ENCODE results near the gene PKD2L2.
"Not testable (repeated sequence)": the region's sequence is repeated elsewhere in the genome, so short reads cannot be mapped to it uniquely, and the experiment has no call there.

PKD2L2 gene

DNA sequence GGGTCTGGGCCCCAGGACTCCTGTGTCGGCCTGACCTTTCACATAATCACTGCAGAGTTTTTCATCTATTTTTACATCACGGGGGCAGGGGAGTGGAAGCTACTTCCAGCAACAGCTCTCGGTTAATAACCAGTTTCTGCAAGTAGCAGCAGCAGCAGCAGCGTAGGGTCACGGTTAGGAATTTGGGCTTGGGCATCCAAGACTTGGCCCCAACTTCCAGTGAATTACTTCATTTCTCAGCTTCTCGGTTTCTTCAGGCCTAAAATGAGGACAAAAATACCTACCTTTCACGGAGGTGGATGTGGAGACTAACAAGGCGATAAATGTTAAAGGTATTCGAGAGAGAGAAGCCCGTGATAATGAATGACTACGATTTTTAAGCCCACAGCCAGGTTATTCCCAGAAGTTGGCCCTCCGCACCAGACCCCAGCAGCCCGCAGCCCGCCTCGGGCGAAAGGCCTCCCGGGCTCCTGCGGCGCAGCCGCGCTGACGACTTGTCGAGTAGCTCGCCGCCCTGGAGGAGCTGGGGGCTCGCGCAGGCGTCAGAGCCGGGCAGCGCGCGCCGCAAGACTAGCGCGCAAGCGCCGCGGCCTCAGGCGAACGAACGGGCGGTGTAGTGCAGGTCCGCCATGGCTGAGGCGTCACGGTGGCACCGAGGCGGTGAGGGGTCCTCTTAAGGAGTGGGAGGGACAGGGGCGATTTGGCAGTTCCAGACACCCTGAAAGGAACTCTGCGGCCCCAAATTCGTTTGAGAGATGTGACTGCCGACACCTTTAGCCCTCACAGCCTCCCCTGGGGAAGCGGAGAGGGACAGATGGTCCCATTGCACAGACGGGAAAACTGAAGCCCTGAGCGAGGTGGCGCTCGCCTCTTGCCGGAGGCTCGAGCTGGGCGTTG, at the start of gene PKD2L2:
TSS of gene PKD2L2 (plus strand) at position 595 of the 897 bp plus-strand sequence. CDS start at position 630, 35 bp downstream.
- ATAC-seq (peak; percentile 100), DNase-seq (peak; percentile 85)

- DNase-seq: no peak
- ATAC-seq: no peak
Observed at GRCh38 chr5:137842296-137842695, 47.0 kb upstream of the PKD2L2 start.

- DNase-seq (no peak), ATAC-seq (no peak)
Observed at GRCh38 chr5:137843676-137844299, 45.5 kb upstream of the PKD2L2 start.

- no peak for ATAC-seq
- DNase-seq: no peak
Observed at GRCh38 chr5:137845472-137845871, 43.8 kb upstream of the PKD2L2 start.

DNA sequence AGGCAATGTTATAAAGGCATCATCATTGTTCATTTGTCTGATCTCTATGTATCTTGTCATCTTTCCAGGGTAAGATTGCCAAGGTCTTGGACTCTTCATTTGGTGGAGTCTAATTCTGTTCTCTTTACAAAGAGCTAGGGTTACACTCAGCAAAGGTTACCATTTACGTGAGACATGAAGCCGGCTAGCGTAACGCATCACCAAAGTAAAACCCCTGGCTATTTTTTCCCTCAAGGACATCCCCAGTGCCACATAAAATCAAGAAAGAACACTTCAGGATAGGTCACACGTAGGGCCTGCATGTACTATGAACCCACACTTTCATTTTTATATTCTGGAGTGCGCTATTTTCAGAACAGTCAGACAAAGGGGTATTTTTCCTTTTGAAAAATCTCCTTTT, 41.6 kb upstream of the PKD2L2 start:
- no peak for DNase-seq
- no peak for ATAC-seq

DNA sequence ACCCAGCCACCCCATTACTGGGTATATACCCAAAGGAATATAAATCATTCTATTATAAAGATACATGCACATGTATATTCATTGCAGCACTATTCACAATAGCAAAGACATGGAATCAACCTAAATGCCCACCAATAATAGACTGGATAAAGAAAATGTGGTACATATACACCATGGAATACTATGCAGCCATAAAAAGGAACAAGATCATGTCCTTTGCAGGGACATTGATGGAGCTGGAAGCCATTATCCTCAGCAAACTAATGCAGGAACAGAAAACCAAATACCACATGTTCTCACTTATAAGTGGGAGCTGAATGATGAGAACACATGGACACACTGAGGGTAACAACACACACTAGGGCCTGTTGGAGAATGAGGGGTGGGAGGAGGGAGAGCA, 36.1 kb upstream of the PKD2L2 start:
- not testable (repeated sequence) for DNase-seq

GRCh38 chr5:137856201-137856600, 33.1 kb upstream of the PKD2L2 start:
- no peak for ATAC-seq
- DNase-seq: no peak

More for the DNA sequence above, 36.1 kb upstream of the PKD2L2 start:
- not testable (repeated sequence) for ATAC-seq

GRCh38 chr5:137856916-137857862, 32.1 kb upstream of the PKD2L2 start:
- ATAC-seq (no peak), DNase-seq (no peak)

- ATAC-seq: no peak
- no peak for DNase-seq
Observed at GRCh38 chr5:137858223-137858916, 30.9 kb upstream of the PKD2L2 start.

- no peak for ATAC-seq
- DNase-seq: no peak
Observed at GRCh38 chr5:137858954-137859353, 30.3 kb upstream of the PKD2L2 start.

GRCh38 chr5:137862251-137862650, 27.0 kb upstream of the PKD2L2 start:
- ATAC-seq (no peak), DNase-seq (no peak)

- not testable (repeated sequence) for DNase-seq, ATAC-seq
Observed at GRCh38 chr5:137863653-137864052, 25.6 kb upstream of the PKD2L2 start.

DNA sequence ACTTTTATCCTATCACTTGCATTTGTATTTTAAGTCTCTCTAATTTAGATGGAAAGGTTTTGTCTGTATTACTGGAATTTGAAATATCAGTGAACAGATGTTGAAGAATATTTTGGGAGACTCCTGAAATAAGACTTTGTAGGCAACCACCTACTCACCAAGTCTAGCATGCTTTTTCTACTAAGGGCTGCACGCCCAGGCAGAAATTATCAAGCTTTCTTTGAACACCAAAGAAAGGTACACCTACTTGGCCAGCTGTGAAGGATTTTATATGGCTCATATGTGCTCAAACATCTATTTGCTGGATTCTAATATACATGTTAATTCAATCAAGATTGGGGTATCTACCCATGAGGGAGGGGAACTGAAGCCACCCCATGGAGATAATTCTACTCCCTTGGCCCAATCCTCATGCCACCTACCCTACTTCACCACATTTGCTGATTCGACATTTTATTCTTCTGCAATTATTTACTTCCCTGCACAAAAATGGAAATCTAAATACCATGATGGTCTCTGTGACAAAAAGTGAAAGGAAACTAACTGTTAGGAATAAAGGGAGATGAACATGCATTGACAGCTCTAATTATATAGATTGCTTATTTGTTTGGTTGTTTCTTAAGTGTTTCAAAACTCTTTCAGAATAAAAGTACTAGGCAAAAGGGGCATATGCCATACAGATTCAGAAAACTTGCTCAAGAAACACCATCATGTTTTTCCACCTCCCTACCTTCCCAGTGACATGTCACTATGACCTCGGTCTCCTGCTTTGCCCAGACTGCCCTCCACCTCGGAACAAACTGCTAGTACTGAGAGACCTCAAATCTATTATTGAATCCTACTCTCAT, 22.5 kb upstream of the PKD2L2 start:
- no peak for ATAC-seq
- DNase-seq: no peak

- DNase-seq (no peak), ATAC-seq (no peak)
Observed at GRCh38 chr5:137867664-137868063, 21.6 kb upstream of the PKD2L2 start, which contains the start of gene MYOT. TSS of gene MYOT (plus strand) at chr5:137867860. CDS start at chr5:137870652, 2,792 bp downstream.

DNA sequence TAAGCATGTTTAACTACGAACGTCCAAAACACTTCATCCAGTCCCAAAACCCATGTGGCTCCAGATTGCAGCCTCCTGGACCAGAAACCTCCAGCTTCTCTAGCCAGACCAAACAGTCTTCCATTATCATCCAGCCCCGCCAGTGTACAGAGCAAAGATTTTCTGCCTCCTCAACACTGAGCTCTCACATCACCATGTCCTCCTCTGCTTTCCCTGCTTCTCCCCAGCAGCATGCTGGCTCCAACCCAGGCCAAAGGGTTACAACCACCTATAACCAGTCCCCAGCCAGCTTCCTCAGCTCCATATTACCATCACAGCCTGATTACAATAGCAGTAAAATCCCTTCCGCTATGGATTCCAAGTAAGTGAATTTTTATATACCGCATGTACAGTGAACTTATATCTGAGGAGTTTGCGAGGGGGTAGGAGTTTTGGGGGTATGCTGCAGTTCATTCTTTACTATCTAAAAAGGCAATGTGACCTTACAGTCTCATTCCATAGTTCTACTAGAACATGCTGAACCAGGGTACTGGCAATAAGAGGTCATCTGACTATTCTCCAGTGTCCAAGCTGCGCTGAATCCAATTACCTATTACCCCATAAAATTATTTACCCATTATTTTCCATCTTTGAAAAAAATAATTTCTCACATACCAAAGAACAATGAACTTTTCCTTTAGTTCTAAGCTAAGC, 18.5 kb upstream of the PKD2L2 start:
- DNase-seq (no peak), ATAC-seq (no peak)

GRCh38 chr5:137871571-137871970, 17.7 kb upstream of the PKD2L2 start:
- DNase-seq: no peak
- ATAC-seq: no peak

DNA sequence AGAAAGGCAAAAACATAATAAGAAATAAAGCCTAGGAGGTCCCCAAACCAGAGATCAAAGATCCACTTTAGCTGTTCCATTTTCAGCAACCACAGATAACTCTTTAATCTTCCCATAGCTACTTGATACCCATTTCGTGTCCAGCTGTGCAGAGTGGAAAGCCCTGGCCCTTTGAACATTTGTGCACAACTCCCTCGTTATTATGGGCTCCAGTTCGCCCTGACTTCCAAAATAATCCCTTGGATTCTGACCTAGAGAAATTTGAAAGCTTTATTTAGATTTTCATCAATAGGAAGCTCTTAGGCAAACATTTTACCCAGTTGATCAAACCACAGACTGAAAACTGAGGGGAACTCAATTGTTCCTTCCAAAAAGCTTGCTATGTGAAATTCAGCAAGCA, 16.8 kb upstream of the PKD2L2 start:
- ATAC-seq (no peak), DNase-seq (no peak)

DNA sequence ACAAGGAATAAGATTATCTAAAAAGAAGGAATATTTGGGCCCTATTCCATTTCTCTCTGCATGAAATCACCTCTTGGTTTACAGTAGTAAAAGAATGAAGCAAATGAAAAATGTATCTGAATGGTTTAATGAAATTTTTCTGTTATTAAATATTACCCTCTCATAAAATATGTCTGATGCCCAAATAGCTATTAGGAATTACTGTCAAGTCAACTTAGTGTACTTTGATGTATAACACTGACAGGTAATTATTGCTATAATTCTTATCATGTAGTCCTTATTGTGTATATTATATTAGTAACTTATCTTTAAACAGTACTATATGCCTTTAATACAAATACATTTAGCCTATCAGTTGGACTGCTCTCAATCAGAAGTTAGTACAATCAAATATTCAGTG, 13.2 kb upstream of the PKD2L2 start:
- ATAC-seq: no peak
- no peak for DNase-seq

DNA sequence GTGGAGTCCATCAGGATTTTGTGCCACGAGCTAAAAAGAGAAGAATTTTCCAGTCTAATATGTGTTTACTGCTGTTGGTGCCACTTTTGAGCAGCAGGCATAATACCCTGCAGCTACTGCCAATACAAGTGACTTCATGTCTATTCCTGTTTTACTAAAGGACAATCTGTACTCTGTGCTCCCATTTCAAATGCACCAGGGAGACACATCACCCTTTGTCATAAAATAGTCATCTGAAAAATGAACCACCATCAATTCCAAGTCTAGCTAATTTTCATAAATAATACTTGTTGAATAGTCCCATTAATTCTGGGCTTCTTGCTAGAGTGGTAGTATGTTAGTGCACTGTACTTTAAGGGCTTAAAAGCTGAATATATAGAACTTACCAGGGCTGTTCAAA, 8.9 kb upstream of the PKD2L2 start:
- ATAC-seq: no peak
- DNase-seq: no peak

DNA sequence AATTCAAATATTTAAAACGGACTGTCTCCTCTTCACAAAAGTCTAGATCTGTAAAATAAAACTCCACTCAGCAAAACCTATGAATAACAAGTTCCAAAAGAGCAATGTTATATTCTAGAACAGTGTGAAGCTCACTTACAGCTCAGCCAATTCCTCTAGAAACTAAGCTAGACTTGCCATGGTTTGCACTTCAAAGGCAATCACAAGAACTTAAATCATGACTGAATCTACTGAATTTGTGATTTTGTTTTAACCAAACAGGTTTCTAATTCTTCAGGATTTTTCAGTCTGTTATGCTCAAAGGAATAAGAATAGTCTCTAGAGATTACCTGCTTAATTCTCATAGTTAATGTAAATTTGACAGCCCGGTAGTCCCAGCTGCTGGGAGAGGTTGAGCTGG, 1.4 kb upstream of the PKD2L2 start:
- DNase-seq: no peak
- no peak for ATAC-seq
